Caco-2 (cell line): ENCODE data around the gene CCDC32. TPM values are rescaled to one million over a fixed set of nuclear protein-coding genes. Genes with fewer than 3 reads are reported as not detected.

Experiments
- BruUV-seq: library from RNA; stranded (reverse); fragments of 400-500 nt; replicated peaks from 2 replicates; lab custom pipeline; 2021; lab: Mats Ljungman, UMichigan
- CTCF ChIA-PET: fragments of 300-600 bp; sonication (Branson Sonifier 250); formaldehyde crosslinking; loops from one replicate; lab custom pipeline; 2022; ENCODE audit warnings: antibody characterized with exemption; lab: Charles Lee
- POLR2A ChIA-PET: fragments of 300-600 bp; sonication (Branson Sonifier 250); formaldehyde crosslinking; loops from one replicate; lab custom pipeline; 2022; ENCODE audit warnings: antibody characterized with exemption; lab: Charles Lee
- DNase-seq, 2 experiments: peaks; one replicate each; pipeline versions ENCODE4 v3.0.0 to v3.0.0-alpha.2; 2020 to 2022
- H3K27me3 ChIP-seq: replicated peaks from 2 replicates; pipeline ENCODE4 v1.6.0; 2011; ENCODE audit warnings: low read length; ENCODE audit not compliant: control insufficient read depth, insufficient read depth
- H3K36me3 ChIP-seq: 2 replicates; pipeline ENCODE4 v1.5.1; 2011; ENCODE audit warnings: low read length; ENCODE audit not compliant: control insufficient read depth, insufficient read depth
- H3K4me1 ChIP-seq: fragments of 250-450 bp; sonication (Bioruptor Pico); 2 replicates; pipeline ENCODE4 v1.5.1; 2020; ENCODE audit warnings: mild to moderate bottlenecking
- H3K4me3 ChIP-seq: 2 replicates; pipeline ENCODE4 v1.5.1; 2011; ENCODE audit warnings: low read depth, mild to moderate bottlenecking, control low read depth, low read length
- H3K9me3 ChIP-seq: fragments of 250-450 bp; sonication (Bioruptor Pico); 2 replicates; pipeline ENCODE4 v1.5.1; 2020; ENCODE audit warnings: mild to moderate bottlenecking, moderate library complexity
- H3K27ac Mint-ChIP-seq: one replicate; pipeline ENCODE4 v1.8.0; 2022; ENCODE audit warnings: mixed read lengths; ENCODE audit not compliant: unreplicated experiment
- H3K27me3 Mint-ChIP-seq: one replicate; pipeline ENCODE4 v1.8.0; 2022; ENCODE audit warnings: mixed read lengths; ENCODE audit not compliant: insufficient read depth, unreplicated experiment
- H3K36me3 Mint-ChIP-seq: one replicate; pipeline ENCODE4 v1.8.0; 2022; ENCODE audit warnings: mild to moderate bottlenecking, mixed read lengths; ENCODE audit not compliant: insufficient read depth, unreplicated experiment
- H3K4me1 Mint-ChIP-seq: one replicate; pipeline ENCODE4 v1.8.0; 2022; ENCODE audit warnings: low read depth, mixed read lengths; ENCODE audit not compliant: unreplicated experiment
- H3K4me3 Mint-ChIP-seq: one replicate; pipeline ENCODE4 v1.8.0; 2022; ENCODE audit warnings: mild to moderate bottlenecking, moderate library complexity, mixed read lengths; ENCODE audit not compliant: unreplicated experiment
- H3K9me3 Mint-ChIP-seq: one replicate; pipeline ENCODE4 v1.8.0; 2022; ENCODE audit warnings: mixed read lengths; ENCODE audit not compliant: unreplicated experiment
- intact Hi-C: fragments of 100-400 bp; cut with micrococcal nuclease; formaldehyde crosslinking; loops from one replicate; pipeline ENCODE4 v1.10.0; 2022; ENCODE audit not compliant: unreplicated experiment
- total RNA-seq: library from RNA; stranded (reverse); gene quantifications from 2 replicates; pipeline ENCODE4 v1.2.3, GENCODE V29; 2022
- TF ChIP-seq, protein P1 (sequence below), 2 experiments: fragments of 200-600 bp in 1 of 2; IDR thresholded peaks; 1 replicate in 1 of 2; 2 replicates in 1 of 2; pipeline versions ENCODE4 v1.5.1 to v1.8.0; 2011 to 2022; ENCODE audit warnings: antibody characterized with exemption in 1 of 2, control low read depth in 1 of 2, inconsistent platforms in 1 of 2, low read depth in 1 of 2, low read length in 1 of 2, mild to moderate bottlenecking in 1 of 2, moderate library complexity in 1 of 2; ENCODE audit not compliant: insufficient read depth in 1 of 2, severe bottlenecking in 1 of 2, unreplicated experiment in 1 of 2

CCDC32 gene
- total RNA-seq, 1 experiment from 2014 or later, result 11.7 TPM

GRCh38 chr15:40533763-40534364, 31.0 kb downstream of the CCDC32 start:
- H3K27me3 Mint-ChIP-seq, result no peaks in the 10 kb centered on the region
- ChIA-PET POLR2A (no interaction called here), CTCF (no interaction called here)
- no peaks in the 10 kb centered on the region for H3K4me1 Mint-ChIP-seq
- intact Hi-C loops, result no loop called here
- H3K36me3 ChIP-seq, result no peaks in the 10 kb centered on the region
- no peaks in the 10 kb centered on the region for H3K27me3 ChIP-seq
- TF ChIP-seq, protein P1, sequence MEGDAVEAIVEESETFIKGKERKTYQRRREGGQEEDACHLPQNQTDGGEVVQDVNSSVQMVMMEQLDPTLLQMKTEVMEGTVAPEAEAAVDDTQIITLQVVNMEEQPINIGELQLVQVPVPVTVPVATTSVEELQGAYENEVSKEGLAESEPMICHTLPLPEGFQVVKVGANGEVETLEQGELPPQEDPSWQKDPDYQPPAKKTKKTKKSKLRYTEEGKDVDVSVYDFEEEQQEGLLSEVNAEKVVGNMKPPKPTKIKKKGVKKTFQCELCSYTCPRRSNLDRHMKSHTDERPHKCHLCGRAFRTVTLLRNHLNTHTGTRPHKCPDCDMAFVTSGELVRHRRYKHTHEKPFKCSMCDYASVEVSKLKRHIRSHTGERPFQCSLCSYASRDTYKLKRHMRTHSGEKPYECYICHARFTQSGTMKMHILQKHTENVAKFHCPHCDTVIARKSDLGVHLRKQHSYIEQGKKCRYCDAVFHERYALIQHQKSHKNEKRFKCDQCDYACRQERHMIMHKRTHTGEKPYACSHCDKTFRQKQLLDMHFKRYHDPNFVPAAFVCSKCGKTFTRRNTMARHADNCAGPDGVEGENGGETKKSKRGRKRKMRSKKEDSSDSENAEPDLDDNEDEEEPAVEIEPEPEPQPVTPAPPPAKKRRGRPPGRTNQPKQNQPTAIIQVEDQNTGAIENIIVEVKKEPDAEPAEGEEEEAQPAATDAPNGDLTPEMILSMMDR (IDR thresholded peaks at IDR 0.05; ENCODE audit: insufficient read depth in 1 of 2, low read depth in 1 of 2, low read length in 1 of 2, severe bottlenecking in 1 of 2, unreplicated experiment in 1 of 2), result no peak
- H3K4me3 ChIP-seq, result no peak overlapping the region
- no peaks in the 10 kb centered on the region for H3K36me3 Mint-ChIP-seq
- no TSS peak for BruUV-seq
- H3K4me3 Mint-ChIP-seq, result no peak overlapping the region
- no peaks in the 10 kb centered on the region for H3K9me3 Mint-ChIP-seq
- H3K4me1 ChIP-seq, result no peaks in the 10 kb centered on the region
- DNase-seq, result no peak
- no peaks in the 10 kb centered on the region for H3K9me3 ChIP-seq
- H3K27ac Mint-ChIP-seq, result no peak overlapping the region

DNA sequence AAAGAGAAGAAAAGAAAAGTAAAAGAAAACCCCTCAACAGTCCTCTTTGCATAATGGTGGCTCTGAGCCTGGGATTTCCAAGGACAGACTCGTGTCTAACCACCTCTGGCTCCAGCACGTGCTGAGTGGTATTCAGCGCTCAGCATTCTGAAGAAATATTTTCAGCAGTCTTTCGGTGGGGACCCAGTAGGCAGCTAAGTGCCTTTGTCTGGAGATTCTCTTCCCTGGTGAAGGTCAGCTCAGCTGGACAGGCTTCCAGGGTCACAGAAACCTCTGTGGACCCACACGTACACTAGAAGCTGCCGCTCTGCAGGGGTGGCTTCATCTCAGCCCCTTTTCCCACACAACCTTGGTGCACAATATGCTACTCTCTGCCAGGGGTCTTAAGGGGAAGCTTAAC, 36.0 kb downstream of the CCDC32 start:
- ChIA-PET CTCF (no interaction called here), POLR2A (no interaction called here)
- no peaks in the 10 kb centered on the region for H3K36me3 Mint-ChIP-seq
- Histone ChIP-seq H3K36me3 (no peaks in the 10 kb centered on the region), H3K4me1 (no peaks in the 10 kb centered on the region), H3K4me3 (no peak overlapping the region), H3K27me3 (no peaks in the 10 kb centered on the region), H3K9me3 (no peaks in the 10 kb centered on the region)
- no peaks in the 10 kb centered on the region for H3K9me3 Mint-ChIP-seq
- TF ChIP-seq, protein P1 (IDR thresholded peaks at IDR 0.05; ENCODE audit: insufficient read depth in 1 of 2, low read depth in 1 of 2, low read length in 1 of 2, severe bottlenecking in 1 of 2, unreplicated experiment in 1 of 2), result no peak
- intact Hi-C loops, result no loop called here
- H3K4me3 Mint-ChIP-seq, result no peak overlapping the region
- no peaks in the 10 kb centered on the region for H3K27me3 Mint-ChIP-seq
- no peak for DNase-seq
- no peaks in the 10 kb centered on the region for H3K4me1 Mint-ChIP-seq
- no peak overlapping the region for H3K27ac Mint-ChIP-seq
- no TSS peak for BruUV-seq

GRCh38 chr15:40525855-40526254, 39.0 kb downstream of the CCDC32 start:
- Histone ChIP-seq H3K4me1 (no peaks in the 10 kb centered on the region), H3K4me3 (no peak overlapping the region), H3K9me3 (no peaks in the 10 kb centered on the region), H3K27me3 (no peaks in the 10 kb centered on the region), H3K36me3 (no peaks in the 10 kb centered on the region)
- Mint-ChIP-seq H3K9me3 (no peaks in the 10 kb centered on the region), H3K4me1 (no peaks in the 10 kb centered on the region), H3K4me3 (no peak overlapping the region), H3K27me3 (no peaks in the 10 kb centered on the region), H3K27ac (no peak overlapping the region), H3K36me3 (no peaks in the 10 kb centered on the region)
- no TSS peak for BruUV-seq
- no peak for DNase-seq
- intact Hi-C loops, result no loop called here
- ChIA-PET POLR2A (interaction anchor here (0.5 kb wide), 1 partner anchor 64 kb away, joined by 3 read pairs; no protein-coding TSS in a partner anchor), CTCF (no interaction called here)
- TF ChIP-seq, protein P1 (IDR thresholded peaks at IDR 0.05; ENCODE audit: insufficient read depth in 1 of 2, low read depth in 1 of 2, low read length in 1 of 2, severe bottlenecking in 1 of 2, unreplicated experiment in 1 of 2), result no peak
